ENCODE data around the gene MKI67.

The MKI67 gene

GRCh38 chr10:128069351-128070051 lies 56.7 kb downstream of the MKI67 start:
- H3K36me3 ChIP-seq (ENCODE audit: insufficient read depth, low read length) = no peaks in the 10 kb centered on the region
- no peaks in the 10 kb centered on the region for H3K9me3 ChIP-seq (ENCODE audit: low read depth, low read length)
- H3K27ac ChIP-seq = no peak overlapping the region
- no peak overlapping the region for H3K4me3 ChIP-seq
- no peak overlapping the region for H3K9ac ChIP-seq (ENCODE audit: insufficient read length)
- DNase-seq (ENCODE audit: low read depth, low spot score) = no peak
- TF ChIP-seq FOXP2 (optimal IDR thresholded peaks at IDR 0.05; ENCODE audit: control extremely low read depth, extremely low read length, insufficient read depth) (no peak), POLR2AphosphoS5 (IDR thresholded peaks at IDR 0.05; ENCODE audit: borderline replicate concordance, low read depth, low read length) (no peak)

GRCh38 chr10:128068398-128069285 lies 57.6 kb downstream of the MKI67 start:
- no peak for DNase-seq (ENCODE audit: low read depth, low spot score)
- H3K36me3 ChIP-seq (ENCODE audit: insufficient read depth, low read length) = no peaks in the 10 kb centered on the region
- TF ChIP-seq POLR2AphosphoS5 (IDR thresholded peaks at IDR 0.05; ENCODE audit: borderline replicate concordance, low read depth, low read length) (no peak), FOXP2 (optimal IDR thresholded peaks at IDR 0.05; ENCODE audit: control extremely low read depth, extremely low read length, insufficient read depth) (no peak), EZH2 (IDR thresholded peaks at IDR 0.05) (no peak)
- no peak overlapping the region for H3K27ac ChIP-seq
- no peaks in the 10 kb centered on the region for H3K9me3 ChIP-seq (ENCODE audit: low read depth, low read length)
- no peak overlapping the region for H3K9ac ChIP-seq (ENCODE audit: insufficient read length)
- H3K4me3 ChIP-seq = no peak overlapping the region

- Histone ChIP-seq H3K9ac (ENCODE audit: insufficient read length) (no peak overlapping the region), H3K4me3 (no peak overlapping the region), H3K36me3 (ENCODE audit: insufficient read depth, low read length) (no peaks in the 10 kb centered on the region), H3K27ac (no peak overlapping the region), H3K9me3 (ENCODE audit: low read depth, low read length) (no peaks in the 10 kb centered on the region)
- no peak for DNase-seq (ENCODE audit: low read depth, low spot score)
- no peak for TF ChIP-seq EZH2 (IDR thresholded peaks at IDR 0.05)
- TF ChIP-seq POLR2AphosphoS5 (IDR thresholded peaks at IDR 0.05; ENCODE audit: borderline replicate concordance, low read depth, low read length) = no peak
- TF ChIP-seq FOXP2 (optimal IDR thresholded peaks at IDR 0.05; ENCODE audit: control extremely low read depth, extremely low read length, insufficient read depth) = no peak
These were observed 58.4 kb downstream of the MKI67 start for GRCh38 chr10:128067691-128068397.

- Histone ChIP-seq H3K27ac (no peak overlapping the region), H3K36me3 (ENCODE audit: insufficient read depth, low read length) (no peaks in the 10 kb centered on the region), H3K4me3 (no peak overlapping the region), H3K9me3 (ENCODE audit: low read depth, low read length) (no peaks in the 10 kb centered on the region), H3K9ac (ENCODE audit: insufficient read length) (no peak overlapping the region)
- no peak for DNase-seq (ENCODE audit: low read depth, low spot score)
- TF ChIP-seq POLR2AphosphoS5 (IDR thresholded peaks at IDR 0.05; ENCODE audit: borderline replicate concordance, low read depth, low read length) (no peak), EZH2 (IDR thresholded peaks at IDR 0.05) (no peak), FOXP2 (optimal IDR thresholded peaks at IDR 0.05; ENCODE audit: control extremely low read depth, extremely low read length, insufficient read depth) (no peak)
These were observed 59.3 kb downstream of the MKI67 start for GRCh38 chr10:128066870-128067382.

GRCh38 chr10:128065881-128066534 lies 60.2 kb downstream of the MKI67 start:
- Histone ChIP-seq H3K9me3 (ENCODE audit: low read depth, low read length) (no peaks in the 10 kb centered on the region), H3K27ac (no peak overlapping the region), H3K4me3 (no peak overlapping the region), H3K36me3 (ENCODE audit: insufficient read depth, low read length) (no peaks in the 10 kb centered on the region), H3K9ac (ENCODE audit: insufficient read length) (no peak overlapping the region)
- no peak for DNase-seq (ENCODE audit: low read depth, low spot score)
- TF ChIP-seq POLR2AphosphoS5 (IDR thresholded peaks at IDR 0.05; ENCODE audit: borderline replicate concordance, low read depth, low read length) (no peak), EZH2 (IDR thresholded peaks at IDR 0.05) (no peak), FOXP2 (optimal IDR thresholded peaks at IDR 0.05; ENCODE audit: control extremely low read depth, extremely low read length, insufficient read depth) (no peak)

GRCh38 chr10:128064970-128065580 lies 61.1 kb downstream of the MKI67 start:
- no peak for TF ChIP-seq EZH2 (IDR thresholded peaks at IDR 0.05)
- no peak for TF ChIP-seq POLR2AphosphoS5 (IDR thresholded peaks at IDR 0.05; ENCODE audit: borderline replicate concordance, low read depth, low read length)
- TF ChIP-seq FOXP2 (optimal IDR thresholded peaks at IDR 0.05; ENCODE audit: control extremely low read depth, extremely low read length, insufficient read depth) = no peak
- H3K9me3 ChIP-seq (ENCODE audit: low read depth, low read length) = no peaks in the 10 kb centered on the region
- H3K27ac ChIP-seq = no peak overlapping the region
- no peak overlapping the region for H3K9ac ChIP-seq (ENCODE audit: insufficient read length)
- no peak overlapping the region for H3K4me3 ChIP-seq
- DNase-seq (ENCODE audit: low read depth, low spot score) = no peak
- H3K36me3 ChIP-seq (ENCODE audit: insufficient read depth, low read length) = no peaks in the 10 kb centered on the region

GRCh38 chr10:128064108-128064969 lies 61.9 kb downstream of the MKI67 start:
- H3K9ac ChIP-seq (ENCODE audit: insufficient read length) = no peak overlapping the region
- H3K4me3 ChIP-seq = no peak overlapping the region
- DNase-seq (ENCODE audit: low read depth, low spot score) = no peak

More at GRCh38 chr10:128064108-128064969, 61.9 kb downstream of the MKI67 start:
- no peaks in the 10 kb centered on the region for H3K9me3 ChIP-seq (ENCODE audit: low read depth, low read length)
- H3K36me3 ChIP-seq (ENCODE audit: insufficient read depth, low read length) = no peaks in the 10 kb centered on the region
- H3K27ac ChIP-seq = no peak overlapping the region
- TF ChIP-seq EZH2 (IDR thresholded peaks at IDR 0.05) = no peak
- TF ChIP-seq POLR2AphosphoS5 (IDR thresholded peaks at IDR 0.05; ENCODE audit: borderline replicate concordance, low read depth, low read length) = no peak
- no peak for TF ChIP-seq FOXP2 (optimal IDR thresholded peaks at IDR 0.05; ENCODE audit: control extremely low read depth, extremely low read length, insufficient read depth)
